Subcutaneous abdominal adipose tissue (tissue), 5 donors: ENCODE results near the gene PLS3.

Experiments
- H3K27ac ChIP-seq: one replicate; pipeline ENCODE4 v1.7.0; 2013; ENCODE audit warnings: low read depth, mild to moderate bottlenecking, inconsistent platforms, low read length, moderate library complexity
- H3K27me3 ChIP-seq, 5 donors: one replicate each; pipeline ENCODE4 v1.7.0; 2013; ENCODE audit warnings: low read length in 5 of 5, inconsistent platforms in 1 of 5; ENCODE audit not compliant: control insufficient read depth in 5 of 5, insufficient read depth in 4 of 5
- H3K36me3 ChIP-seq, 5 donors: one replicate each; pipeline ENCODE4 v1.7.0; 2013; ENCODE audit warnings: low read length in 5 of 5; ENCODE audit not compliant: control insufficient read depth in 5 of 5, insufficient read depth in 5 of 5
- H3K4me1 ChIP-seq, 5 donors: one replicate each; pipeline ENCODE4 v1.7.0; 2013; ENCODE audit warnings: low read length in 5 of 5, mild to moderate bottlenecking in 3 of 5, moderate library complexity in 1 of 5; ENCODE audit not compliant: control insufficient read depth in 5 of 5, insufficient read depth in 5 of 5
- H3K4me3 ChIP-seq, 5 donors: one replicate each; pipeline ENCODE4 v1.7.0; 2013; ENCODE audit warnings: low read length in 5 of 5, low read depth in 1 of 5
- H3K9ac ChIP-seq, 5 donors: one replicate each; pipeline ENCODE4 v1.7.0; 2013; ENCODE audit warnings: low read length in 5 of 5, mild to moderate bottlenecking in 4 of 5, moderate library complexity in 3 of 5
- H3K9me3 ChIP-seq, 5 donors: one replicate each; pipeline ENCODE4 v1.7.0; 2013; ENCODE audit warnings: low read length in 5 of 5; ENCODE audit not compliant: control insufficient read depth in 5 of 5
- donor health status: healthy.
- donor health status: healthy.
- donor health status: healthy.
- donor health status: healthy.
- donor health status: healthy.

PLS3 gene

DNA sequence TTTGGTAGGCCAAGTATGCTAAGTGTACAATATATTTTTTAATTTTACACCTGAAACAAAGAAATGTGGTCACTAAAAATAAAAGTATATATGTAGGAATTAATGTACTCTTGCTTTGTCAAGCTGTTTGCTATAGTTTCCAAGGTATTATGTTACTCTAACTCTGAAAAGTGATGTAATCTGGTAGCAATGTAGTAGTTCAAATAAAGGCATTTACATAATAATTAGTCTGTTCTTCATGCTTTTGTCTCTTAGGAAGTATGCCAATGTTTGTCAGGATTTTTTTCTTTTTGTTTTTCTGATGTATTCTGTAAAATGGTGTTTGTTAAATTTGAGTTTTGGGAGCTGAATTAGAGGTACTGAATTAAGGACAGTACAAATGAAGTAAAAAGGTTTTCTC is 89.5 kb downstream of the PLS3 start:
- no peak overlapping the region for H3K9ac ChIP-seq
- H3K9me3 ChIP-seq = no peaks in the 10 kb centered on the region
- H3K4me3 ChIP-seq = no peak overlapping the region
- H3K27ac ChIP-seq = no peak overlapping the region
- H3K4me1 ChIP-seq = no peaks in the 10 kb centered on the region
- peaks cover 17 to 40% (median 21%) of the 10 kb centered on the region in 5 donors for H3K36me3 ChIP-seq
- peaks cover 0 to 3% (median 0%) of the 10 kb centered on the region in 5 donors for H3K27me3 ChIP-seq

DNA sequence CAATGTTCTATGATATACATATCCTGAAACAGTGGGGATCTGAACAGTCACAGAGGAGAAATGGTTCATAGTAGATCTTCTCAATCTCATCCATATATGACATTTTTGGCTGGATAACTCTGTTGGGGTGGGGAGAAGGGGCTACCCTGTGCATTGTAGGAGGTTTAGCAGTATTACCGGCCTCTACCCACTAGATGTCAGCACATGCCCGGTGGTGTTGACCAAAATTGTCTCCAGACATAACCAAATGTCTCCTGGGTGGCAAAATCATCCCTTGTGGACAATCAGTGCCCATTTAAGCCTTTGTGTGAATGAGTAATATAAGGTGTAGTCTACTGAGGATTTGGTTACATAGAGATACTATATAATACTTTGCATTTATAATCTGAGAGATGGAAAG is 89.9 kb downstream of the PLS3 start:
- Histone ChIP-seq H3K27ac (no peak overlapping the region), H3K36me3 (peaks cover 17 to 35% (median 22%) of the 10 kb centered on the region in 5 donors), H3K9me3 (no peaks in the 10 kb centered on the region), H3K4me1 (no peaks in the 10 kb centered on the region), H3K27me3 (peaks cover 0 to 3% (median 0%) of the 10 kb centered on the region in 5 donors), H3K9ac (no peak overlapping the region), H3K4me3 (no peak overlapping the region)

DNA sequence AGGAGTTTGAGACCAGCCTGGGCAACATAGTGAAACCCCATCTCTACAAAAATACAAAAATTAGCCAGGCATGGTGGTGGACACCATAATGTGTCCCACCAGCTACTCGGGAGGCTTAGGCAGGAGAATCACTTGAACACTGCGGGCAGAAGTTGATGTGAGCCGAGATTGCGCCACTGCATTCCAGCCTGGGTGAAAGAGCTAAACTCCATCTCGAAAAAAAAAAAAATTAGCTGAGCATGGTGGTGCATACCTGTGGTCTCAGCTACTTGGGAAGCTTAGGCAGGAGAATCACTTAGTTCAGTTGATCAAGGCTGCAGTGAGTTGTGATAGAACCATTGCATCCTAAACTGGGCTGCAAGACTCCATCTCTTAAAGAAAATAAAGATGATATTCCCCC is 91.2 kb downstream of the PLS3 start:
- no peaks in the 10 kb centered on the region for H3K9me3 ChIP-seq

DNA sequence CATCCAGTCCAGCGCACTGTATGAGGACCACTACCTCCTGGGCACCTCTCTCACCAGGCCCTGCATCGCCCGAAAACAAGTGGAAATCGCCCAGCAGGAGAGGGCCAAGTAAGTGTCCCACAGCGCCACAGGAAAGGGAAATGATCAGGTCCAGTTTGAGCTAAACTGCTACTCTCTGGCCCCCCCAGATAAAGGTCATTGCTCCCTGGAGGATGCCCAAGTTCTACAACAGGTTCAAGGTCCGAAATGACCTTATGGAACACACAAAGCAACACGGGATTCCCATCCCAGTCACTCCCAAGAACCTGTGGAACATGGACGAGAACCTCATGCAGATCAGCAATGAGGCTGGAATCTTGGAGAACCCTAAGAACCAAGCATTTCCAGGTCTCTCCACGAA is 104.1 kb downstream of the PLS3 start:
- H3K9ac ChIP-seq = no peak overlapping the region
- no peaks in the 10 kb centered on the region for H3K4me1 ChIP-seq
- H3K36me3 ChIP-seq = no peaks in the 10 kb centered on the region
- no peak overlapping the region for H3K4me3 ChIP-seq
- H3K27me3 ChIP-seq = peaks cover 0 to 5% (median 0%) of the 10 kb centered on the region in 5 donors
- no peak overlapping the region for H3K27ac ChIP-seq
- H3K9me3 ChIP-seq = peaks cover 0 to 3% (median 0%) of the 10 kb centered on the region in 5 donors

More for the DNA sequence above, 91.2 kb downstream of the PLS3 start:
- peaks cover 8 to 25% (median 13%) of the 10 kb centered on the region in 5 donors for H3K36me3 ChIP-seq
- no peaks in the 10 kb centered on the region for H3K4me1 ChIP-seq
- no peak overlapping the region for H3K9ac ChIP-seq
- H3K27me3 ChIP-seq = peaks cover 0 to 9% (median 0%) of the 10 kb centered on the region in 5 donors
- no peak overlapping the region for H3K4me3 ChIP-seq
- no peak overlapping the region for H3K27ac ChIP-seq

DNA sequence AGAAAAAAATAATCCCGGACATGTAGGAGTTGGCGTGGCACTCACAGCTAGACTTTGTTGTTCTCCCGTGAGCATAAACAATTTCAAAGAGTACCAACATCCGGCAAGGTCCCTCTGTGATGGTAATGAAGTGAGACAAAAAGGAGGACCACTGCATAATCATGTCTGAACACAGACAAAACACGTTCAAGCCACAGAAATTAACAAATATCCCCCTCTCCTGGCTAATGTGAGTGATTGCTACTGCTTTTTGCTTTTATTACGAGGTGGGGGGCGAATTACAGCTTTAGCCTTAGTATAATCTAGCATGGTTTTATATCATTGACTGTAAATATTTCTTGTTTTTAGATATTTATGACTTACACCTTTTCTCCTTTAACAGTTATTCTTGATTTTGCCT is 118.5 kb downstream of the PLS3 start:
- H3K27ac ChIP-seq = no peak overlapping the region
- H3K9me3 ChIP-seq = no peaks in the 10 kb centered on the region
- peaks cover 0 to 9% (median 0%) of the 10 kb centered on the region in 5 donors for H3K27me3 ChIP-seq
- H3K4me3 ChIP-seq = no peak overlapping the region
- no peak overlapping the region for H3K9ac ChIP-seq
- no peaks in the 10 kb centered on the region for H3K4me1 ChIP-seq
- no peaks in the 10 kb centered on the region for H3K36me3 ChIP-seq

DNA sequence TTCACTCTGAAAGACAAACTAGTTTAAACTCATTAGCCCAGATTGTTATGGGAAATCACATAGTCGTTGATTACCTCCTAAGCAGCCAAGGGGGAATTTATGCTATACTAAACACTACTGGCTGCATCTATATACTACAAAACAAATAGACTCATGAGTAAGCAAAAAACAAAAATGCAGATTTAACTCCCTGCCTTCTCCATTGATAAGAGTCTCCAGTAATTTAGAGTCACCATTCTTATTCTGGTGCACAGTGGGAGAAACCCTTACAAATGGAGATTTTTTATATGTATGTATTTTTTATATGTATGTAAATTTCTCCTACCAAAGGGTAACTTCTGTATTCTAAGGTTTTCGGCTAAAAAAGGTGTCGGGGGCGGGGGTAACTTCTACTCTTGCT is 126.6 kb downstream of the PLS3 start:
- no peak overlapping the region for H3K9ac ChIP-seq
- H3K4me3 ChIP-seq = no peak overlapping the region
- no peaks in the 10 kb centered on the region for H3K36me3 ChIP-seq
- no peaks in the 10 kb centered on the region for H3K9me3 ChIP-seq
- peaks cover 0 to 19% (median 8%) of the 10 kb centered on the region in 5 donors for H3K27me3 ChIP-seq
- H3K4me1 ChIP-seq = no peaks in the 10 kb centered on the region
- no peak overlapping the region for H3K27ac ChIP-seq

DNA sequence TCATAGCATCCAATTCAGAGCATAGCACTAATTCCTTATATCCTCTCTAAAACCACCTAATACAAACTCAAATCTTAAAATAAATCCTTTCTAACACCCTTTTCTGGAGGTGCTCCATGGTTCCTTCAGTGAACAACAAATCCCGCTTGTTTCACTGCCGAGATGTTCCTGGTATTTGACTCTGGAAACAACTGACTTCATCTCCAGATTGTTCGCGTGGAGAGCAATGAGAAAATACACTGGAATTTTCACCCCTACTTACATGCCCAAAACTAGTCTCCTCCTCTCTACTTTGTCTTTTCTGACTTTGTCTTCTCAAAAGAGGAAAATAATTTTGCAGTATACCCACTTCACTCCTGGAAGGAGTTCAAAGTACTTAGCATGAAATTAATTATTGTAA is 129.0 kb downstream of the PLS3 start:
- peaks cover 0 to 25% (median 14%) of the 10 kb centered on the region in 5 donors for H3K27me3 ChIP-seq
- H3K36me3 ChIP-seq = no peaks in the 10 kb centered on the region
- H3K4me1 ChIP-seq = no peaks in the 10 kb centered on the region
- H3K9me3 ChIP-seq = no peaks in the 10 kb centered on the region
- no peak overlapping the region for H3K27ac ChIP-seq
- no peak overlapping the region for H3K9ac ChIP-seq
- H3K4me3 ChIP-seq = no peak overlapping the region

DNA sequence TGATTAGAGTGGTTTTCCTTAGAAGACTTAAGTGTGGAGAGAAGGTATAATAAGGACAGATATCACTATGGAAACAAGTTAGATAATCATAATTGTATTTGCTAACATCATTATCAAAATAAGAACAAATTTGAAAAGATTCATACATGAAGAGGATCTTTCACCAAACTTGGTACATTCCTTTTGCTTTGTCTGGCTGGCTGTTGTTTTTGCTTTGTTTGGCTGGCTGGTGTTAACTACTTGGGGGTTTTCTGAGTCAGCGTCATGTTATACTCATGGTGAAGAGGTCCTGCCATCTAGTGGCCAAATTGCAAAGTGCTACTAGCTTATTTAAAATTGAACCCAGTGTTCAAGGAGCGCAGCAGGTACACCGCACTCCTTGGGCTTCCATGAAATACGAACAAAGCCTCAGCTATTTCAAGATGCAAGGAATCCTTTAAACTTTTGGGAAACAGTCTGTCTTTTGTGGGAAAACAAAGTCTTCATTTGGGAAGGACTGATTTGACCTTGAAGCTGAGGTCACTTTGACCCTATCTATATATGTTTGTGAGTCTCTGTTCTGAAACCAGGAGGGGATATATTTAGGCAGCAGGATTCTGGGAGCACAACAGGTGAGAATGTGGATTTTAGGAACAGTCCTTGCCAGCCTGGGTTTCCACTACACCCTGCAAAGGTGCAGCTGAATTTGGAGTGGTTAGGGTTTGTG is 129.7 kb downstream of the PLS3 start:
- no peak overlapping the region for H3K4me3 ChIP-seq
- no peaks in the 10 kb centered on the region for H3K9me3 ChIP-seq
- H3K4me1 ChIP-seq = no peaks in the 10 kb centered on the region
- H3K9ac ChIP-seq = no peak overlapping the region
- H3K27me3 ChIP-seq = peaks cover 0 to 26% (median 18%) of the 10 kb centered on the region in 5 donors
- H3K36me3 ChIP-seq = no peaks in the 10 kb centered on the region
- no peak overlapping the region for H3K27ac ChIP-seq

DNA sequence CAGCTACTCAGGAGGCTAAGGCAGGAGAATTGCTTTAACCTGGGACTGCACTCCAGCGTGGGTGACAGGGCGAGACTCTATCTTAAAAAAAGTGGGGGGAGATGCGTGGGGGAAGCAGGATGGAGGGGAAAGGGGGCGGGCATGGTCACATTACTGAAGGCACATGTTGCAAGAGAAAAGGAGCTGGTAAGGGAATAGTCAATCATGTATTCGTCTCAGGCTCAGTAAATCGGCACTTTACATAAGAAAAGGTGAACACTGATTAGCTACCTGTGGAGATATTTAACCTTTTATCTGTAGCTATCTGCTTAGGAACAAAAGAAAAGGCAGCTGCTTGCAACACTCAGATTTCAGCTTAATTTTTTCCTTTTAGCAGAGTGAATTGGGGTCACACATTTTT is 132.5 kb downstream of the PLS3 start:
- Histone ChIP-seq H3K4me3 (no peak overlapping the region), H3K27ac (no peak overlapping the region), H3K9me3 (no peaks in the 10 kb centered on the region), H3K27me3 (peaks cover 4 to 28% (median 23%) of the 10 kb centered on the region in 5 donors), H3K36me3 (no peaks in the 10 kb centered on the region), H3K9ac (no peak overlapping the region), H3K4me1 (no peaks in the 10 kb centered on the region)

DNA sequence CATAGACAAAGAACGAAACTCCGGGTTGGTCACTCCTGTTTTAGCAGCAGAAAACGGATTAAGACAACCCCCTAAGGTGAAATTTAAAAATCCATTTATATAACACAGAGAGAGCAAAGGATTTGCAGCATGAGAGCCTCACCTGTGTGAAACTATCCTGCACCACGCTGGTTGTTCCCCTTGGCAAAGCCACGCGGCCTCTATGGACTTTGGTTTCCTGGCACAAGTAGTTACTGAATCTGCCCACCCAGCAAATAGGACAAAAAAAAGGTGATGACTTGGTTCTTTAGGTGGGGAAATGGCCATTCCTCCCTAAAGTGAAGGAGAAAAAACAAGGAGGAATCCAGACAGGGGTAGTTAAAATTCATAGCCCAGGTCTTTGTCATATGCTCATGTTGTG is 133.1 kb downstream of the PLS3 start:
- no peaks in the 10 kb centered on the region for H3K9me3 ChIP-seq
- no peak overlapping the region for H3K27ac ChIP-seq
- no peaks in the 10 kb centered on the region for H3K36me3 ChIP-seq
- H3K9ac ChIP-seq = no peak overlapping the region
- H3K27me3 ChIP-seq = peaks cover 4 to 28% (median 22%) of the 10 kb centered on the region in 5 donors
- H3K4me3 ChIP-seq = no peak overlapping the region
- H3K4me1 ChIP-seq = no peaks in the 10 kb centered on the region
